Fibroblast of gingiva (primary cell): Measurements from ENCODE around the gene OR2H1.
"Not testable (repeated sequence)": the region's sequence is repeated elsewhere in the genome, so short reads cannot be mapped to it uniquely, and the experiment has no call there.

ENCODE experiments used
- DNase-seq: peaks from one replicate; pipeline ENCODE4 v3.0.0-alpha.2; 2011; ENCODE audit warnings: low read depth

The OR2H1 gene

GRCh38 chr6:29456971-29457370 is at the start of gene OR2H1, which contains the start of gene OR11A1:
OR2H1 (plus strand) TSS chr6:29457155; CDS start chr6:29461770, 4,615 bp downstream.
OR11A1 (minus strand) TSS chr6:29457071; CDS start chr6:29427641, 29,430 bp downstream.
- no peak for DNase-seq

GRCh38 chr6:29414588-29414987 is 42.4 kb upstream of the OR2H1 start, which contains the start of gene OR12D1:
OR12D1 (plus strand) TSS chr6:29414928.
- DNase-seq = no peak

GRCh38 chr6:29419516-29419915 is 37.4 kb upstream of the OR2H1 start:
- DNase-seq = no peak

- DNase-seq = no peak
Measured at GRCh38 chr6:29424168-29424567, 32.8 kb upstream of the OR2H1 start.

- DNase-seq = no peak
Measured at GRCh38 chr6:29424575-29424974, 32.4 kb upstream of the OR2H1 start.

GRCh38 chr6:29425075-29425474 is 31.9 kb upstream of the OR2H1 start:
- DNase-seq = no peak

- DNase-seq = no peak
Measured at GRCh38 chr6:29426654-29427053, 30.3 kb upstream of the OR2H1 start.

GRCh38 chr6:29436730-29437129 is 20.2 kb upstream of the OR2H1 start:
- DNase-seq = not testable (repeated sequence)

GRCh38 chr6:29439006-29439405 is 17.9 kb upstream of the OR2H1 start, which contains the start of gene OR10C1:
OR10C1 (plus strand) TSS chr6:29439306; CDS start chr6:29440016, 710 bp downstream.
- no peak for DNase-seq

- DNase-seq = no peak
Measured at GRCh38 chr6:29442719-29443118, 14.2 kb upstream of the OR2H1 start.

GRCh38 chr6:29444031-29444430 is 12.9 kb upstream of the OR2H1 start:
- DNase-seq = not testable (repeated sequence)

- no peak for DNase-seq
Measured at GRCh38 chr6:29447670-29448069, 9.3 kb upstream of the OR2H1 start.

- no peak for DNase-seq
Measured at GRCh38 chr6:29451471-29452193, 5.3 kb upstream of the OR2H1 start.

- DNase-seq = no peak
Measured at GRCh38 chr6:29461021-29461814, 4.3 kb downstream of the OR2H1 start.

- DNase-seq = no peak
Measured at GRCh38 chr6:29462022-29462421, 5.1 kb downstream of the OR2H1 start.

- no peak for DNase-seq
Measured at GRCh38 chr6:29465279-29465678, 8.3 kb downstream of the OR2H1 start.

- no peak for DNase-seq
Measured at GRCh38 chr6:29465801-29466200, 8.8 kb downstream of the OR2H1 start.

GRCh38 chr6:29466241-29466640 is 9.3 kb downstream of the OR2H1 start:
- no peak for DNase-seq

GRCh38 chr6:29474996-29475395 is 18.0 kb downstream of the OR2H1 start:
- no peak for DNase-seq

- DNase-seq = no peak
Measured at GRCh38 chr6:29477923-29478450, 21.0 kb downstream of the OR2H1 start.

GRCh38 chr6:29478740-29479139 is 21.8 kb downstream of the OR2H1 start:
- DNase-seq = no peak

- DNase-seq = no peak
Measured at GRCh38 chr6:29479560-29479959, 22.6 kb downstream of the OR2H1 start.

GRCh38 chr6:29483186-29483585 is 26.2 kb downstream of the OR2H1 start:
- DNase-seq = no peak
